GM18508 (cell line): ENCODE results near the gene SLC13A3.

Experiments
- ATAC-seq: cut with Tn5 transposase; IDR thresholded peaks from one replicate; pipeline ENCODE4 v1.9.1; 2021; ENCODE audit warnings: moderate number of reproducible peaks; ENCODE audit not compliant: insufficient read depth, unreplicated experiment

Gene SLC13A3

DNA sequence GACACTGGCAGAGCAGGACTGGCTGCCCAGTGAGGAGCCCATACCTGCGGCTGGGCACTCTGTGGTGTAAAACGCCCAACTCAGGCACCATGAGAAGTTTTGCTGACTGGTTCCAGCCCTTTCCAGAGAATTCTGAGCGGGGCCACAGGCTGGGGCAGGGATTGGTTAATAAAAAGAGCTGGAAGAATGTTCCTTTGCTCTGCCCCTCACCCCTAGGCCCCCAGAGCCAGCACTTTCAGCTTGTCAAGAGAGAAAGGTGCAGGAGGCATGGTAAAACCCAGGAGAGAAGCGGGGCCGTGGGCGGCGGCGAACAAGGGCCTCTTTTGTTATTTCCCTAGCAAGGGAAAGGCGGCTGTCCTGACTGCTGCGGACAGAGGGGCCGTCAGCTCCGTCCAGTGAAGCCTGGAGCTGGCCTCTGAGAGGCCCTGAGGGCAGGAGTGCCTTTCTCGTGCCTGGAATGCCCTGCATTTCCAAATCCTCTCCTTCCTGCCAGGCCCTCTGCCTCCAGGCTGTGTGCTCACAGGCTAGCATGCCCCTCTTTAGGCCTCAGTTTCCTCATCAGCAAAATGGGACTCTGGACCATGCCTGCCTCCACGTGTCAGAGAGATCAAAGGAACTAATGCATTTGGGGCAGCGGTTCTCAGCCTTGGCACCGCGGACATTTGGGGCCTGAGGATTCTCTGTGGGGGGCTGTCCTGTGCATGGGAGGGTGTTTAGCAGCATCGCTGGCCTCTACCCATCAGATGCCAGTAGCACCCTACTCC is 12.9 kb downstream of the SLC13A3 start:
- no peak for ATAC-seq

DNA sequence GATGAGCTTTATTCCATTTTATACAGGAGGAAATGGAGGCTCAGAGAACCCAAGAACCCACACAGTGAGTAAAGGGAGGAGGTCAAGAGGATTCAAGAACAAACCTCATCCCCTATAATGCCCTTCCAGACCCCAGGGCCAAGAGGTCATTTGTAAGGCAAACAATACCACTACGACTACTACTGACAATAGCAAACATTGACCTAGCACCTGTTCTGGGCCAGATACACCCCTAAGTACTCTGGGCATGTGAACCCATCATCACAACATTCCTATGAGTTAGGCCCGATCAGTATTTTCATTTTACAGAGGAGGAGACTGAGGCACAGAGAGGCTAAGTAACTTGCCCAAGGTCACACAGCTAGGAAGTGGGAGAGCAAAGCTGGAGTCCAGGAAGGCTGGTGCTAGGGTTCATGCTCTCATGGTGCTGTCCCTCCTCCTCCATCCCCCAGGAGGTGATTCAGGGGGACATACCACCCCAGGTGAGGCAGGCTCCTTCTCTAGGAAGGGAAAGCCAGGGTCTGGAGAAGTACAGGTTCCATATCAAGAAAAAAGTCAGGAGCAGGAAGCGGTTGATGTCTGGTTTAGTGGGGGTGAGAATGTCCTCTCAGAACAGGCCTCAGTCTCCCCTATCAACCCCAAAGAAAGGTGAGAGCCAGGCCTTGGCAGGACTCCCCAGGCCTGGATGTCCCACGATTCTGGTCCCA is 13.7 kb downstream of the SLC13A3 start:
- ATAC-seq, result no peak

DNA sequence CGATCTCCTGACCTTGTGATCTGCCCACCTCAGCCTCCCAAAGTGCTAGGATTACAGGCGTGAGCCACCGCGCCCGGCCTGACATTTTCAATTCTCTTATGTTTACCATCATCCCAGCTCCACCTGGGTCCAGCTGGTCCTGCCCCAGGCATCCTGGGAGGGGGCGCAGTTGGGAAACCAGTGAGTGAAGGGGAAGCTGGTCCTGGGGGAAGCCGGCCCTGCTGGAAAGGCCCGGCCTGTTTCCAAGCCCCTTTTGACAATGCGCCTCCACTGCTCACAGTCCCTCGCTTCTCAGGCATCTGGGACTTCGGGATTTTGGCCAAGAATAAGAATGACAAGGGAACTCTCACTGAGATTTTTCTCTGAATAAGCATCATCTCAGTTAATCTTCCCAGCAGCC is 14.2 kb downstream of the SLC13A3 start:
- no peak for ATAC-seq

DNA sequence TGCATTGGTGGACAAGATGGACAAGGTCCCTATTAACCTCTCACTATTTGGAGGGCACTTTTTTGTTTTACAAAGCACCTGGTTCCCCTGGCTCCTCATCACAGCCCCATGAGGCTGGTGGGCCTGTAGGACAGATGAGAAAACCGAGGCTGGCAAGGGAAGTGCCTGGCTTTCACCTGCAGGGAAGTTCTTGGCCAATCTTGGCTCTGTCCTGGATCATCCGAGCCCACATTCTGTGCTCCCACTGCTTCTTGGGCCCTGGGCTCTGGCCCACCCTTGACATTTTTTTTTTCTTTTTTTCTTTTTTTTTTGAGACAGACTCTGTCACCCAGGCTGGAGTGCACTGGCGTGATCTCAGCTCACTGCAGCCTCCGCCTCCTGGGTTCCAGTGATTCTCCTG is 14.7 kb downstream of the SLC13A3 start:
- no peak for ATAC-seq

DNA sequence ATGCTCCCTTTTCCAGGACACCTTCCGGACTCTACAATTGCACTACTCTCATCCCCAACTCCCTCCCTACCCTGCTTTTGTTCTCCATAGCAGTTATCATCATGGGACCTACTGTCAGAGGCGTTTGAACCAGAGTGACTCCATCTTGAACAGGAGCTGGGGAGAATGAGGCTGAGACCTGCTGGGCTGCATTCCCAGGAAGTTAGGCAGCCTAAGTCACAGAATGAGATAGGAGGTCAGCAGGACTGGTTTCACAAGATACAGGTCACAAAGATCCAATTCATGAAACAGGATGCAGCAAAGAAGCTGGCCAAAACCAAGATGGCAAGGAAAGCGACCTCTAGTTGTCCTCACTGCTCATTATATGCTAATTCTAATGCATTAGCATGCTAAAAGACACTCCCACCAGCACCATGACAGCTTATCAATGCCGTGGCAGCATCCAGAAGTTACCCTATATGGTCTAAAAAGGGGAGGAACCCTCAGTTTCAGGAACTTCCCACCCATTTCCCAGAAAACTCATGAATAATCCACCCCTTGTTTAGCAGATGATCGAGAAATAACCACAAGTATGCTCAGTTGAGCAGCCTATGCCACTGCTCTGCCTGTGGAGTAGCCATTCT is 15.6 kb downstream of the SLC13A3 start:
- no peak for ATAC-seq

DNA sequence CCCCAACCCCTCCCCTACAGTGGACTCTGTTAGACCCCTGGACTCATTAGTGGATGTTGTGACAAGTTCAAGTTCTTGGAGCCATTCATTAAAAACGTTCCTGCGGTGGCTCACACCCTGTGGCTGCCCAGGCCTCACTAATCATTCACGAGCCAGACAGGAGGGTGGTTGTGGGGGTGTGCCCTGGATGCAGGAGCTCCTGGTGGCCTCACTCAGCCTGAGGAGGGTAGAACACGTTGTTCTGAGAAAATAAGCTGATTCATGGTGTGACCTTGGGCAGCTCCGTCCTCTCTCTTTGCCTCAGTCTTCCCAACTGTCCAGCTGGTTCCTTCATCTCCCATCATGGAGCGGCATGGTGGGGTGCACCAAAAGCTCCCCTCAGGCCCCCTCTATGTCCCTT is 16.7 kb downstream of the SLC13A3 start:
- no peak for ATAC-seq

DNA sequence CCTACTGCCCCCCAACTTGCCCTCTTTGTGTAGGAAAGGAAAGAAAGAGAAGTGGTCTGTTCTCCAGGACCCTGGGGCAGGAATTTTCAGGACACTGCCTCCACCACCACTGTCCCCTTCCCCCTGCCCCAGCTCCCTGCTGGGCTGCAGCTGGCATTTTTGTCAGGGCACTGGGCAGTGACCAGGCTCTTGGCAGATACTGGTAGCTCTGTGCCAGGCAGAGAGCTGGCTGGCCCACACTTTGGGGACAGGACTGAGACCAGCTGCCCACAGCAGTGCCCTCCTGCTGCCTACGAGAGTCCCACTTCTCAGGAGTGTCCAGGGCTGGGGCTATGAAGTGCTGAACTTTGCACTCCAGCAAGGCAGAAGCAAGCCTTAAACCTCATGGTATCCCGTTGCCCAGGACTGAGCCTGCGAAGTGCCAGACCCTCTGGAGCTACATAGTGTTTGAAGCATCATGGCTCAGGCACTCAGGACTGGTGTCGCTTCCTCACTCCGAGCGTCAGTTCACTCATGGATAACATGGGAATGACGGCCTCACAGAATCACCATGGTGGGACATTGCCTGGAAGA is 19.3 kb downstream of the SLC13A3 start:
- no peak for ATAC-seq

DNA sequence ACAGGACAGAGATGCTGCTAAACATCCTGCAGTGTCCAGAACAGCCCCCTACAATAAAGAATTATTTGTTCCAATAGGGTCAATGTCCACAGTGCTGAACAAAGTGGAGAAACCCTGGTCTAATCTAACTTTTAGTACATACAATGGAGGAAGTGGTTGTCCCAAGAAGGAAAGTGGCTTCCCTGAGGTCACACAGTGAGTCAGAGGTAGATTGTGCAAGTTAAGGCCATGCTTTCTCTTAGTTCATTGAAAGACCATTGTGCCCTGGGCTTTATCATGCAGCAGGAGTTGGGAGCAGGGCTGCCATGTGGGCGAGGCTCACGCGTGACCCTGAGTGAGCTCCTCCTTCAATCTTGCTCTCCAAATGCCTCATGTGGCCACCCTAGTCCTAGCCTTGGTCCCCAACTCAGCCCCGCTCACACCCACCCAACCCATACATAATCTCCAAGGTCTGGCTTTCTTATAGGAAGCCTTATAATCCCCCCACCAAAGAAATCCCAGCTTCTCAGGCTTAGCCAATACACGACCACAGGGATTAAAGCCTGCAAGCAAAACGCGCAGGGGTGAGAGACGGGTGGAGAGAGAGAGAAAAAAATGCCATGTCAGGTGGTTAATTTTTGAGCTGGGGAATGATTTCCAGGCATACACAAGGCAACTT is 19.9 kb downstream of the SLC13A3 start:
- no peak for ATAC-seq

DNA sequence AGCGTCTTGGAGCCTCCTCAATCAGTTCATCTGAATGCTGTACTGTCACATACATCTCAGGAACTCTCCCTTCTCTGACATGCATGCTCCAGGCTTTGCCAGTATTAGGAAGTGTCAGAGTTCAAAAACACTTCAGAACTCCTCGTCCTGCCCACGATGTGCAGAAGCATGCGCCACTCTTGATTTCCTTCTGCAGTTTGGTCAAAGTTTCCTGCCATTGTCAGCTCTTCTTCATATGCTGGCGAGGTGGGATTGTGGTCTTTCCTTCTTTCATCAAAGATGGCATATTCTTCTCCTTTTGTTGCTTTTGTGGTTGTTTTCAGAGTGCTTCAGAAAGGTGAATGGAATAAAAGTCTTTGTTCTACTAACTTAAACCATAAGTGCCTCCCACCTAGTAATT is 21.0 kb downstream of the SLC13A3 start:
- no peak for ATAC-seq

DNA sequence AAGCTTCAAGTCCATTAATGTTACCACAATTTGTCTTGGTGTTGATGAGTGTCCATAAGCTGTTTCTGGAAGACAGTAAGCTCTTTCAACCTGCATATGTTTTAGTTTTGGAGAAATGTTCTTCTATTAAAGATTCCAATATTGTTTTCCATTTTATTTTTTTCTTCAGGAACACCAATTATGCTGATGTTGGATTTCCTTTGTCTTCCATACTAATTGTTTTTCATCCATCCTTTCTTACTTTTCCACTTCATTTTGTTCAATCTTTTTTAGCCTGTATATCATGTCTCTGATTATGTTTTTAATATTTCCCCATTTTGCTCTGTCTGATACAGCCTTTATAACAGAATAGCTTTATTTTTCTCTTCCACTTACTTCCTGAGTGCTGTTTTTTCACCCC is 21.9 kb downstream of the SLC13A3 start:
- no peak for ATAC-seq

DNA sequence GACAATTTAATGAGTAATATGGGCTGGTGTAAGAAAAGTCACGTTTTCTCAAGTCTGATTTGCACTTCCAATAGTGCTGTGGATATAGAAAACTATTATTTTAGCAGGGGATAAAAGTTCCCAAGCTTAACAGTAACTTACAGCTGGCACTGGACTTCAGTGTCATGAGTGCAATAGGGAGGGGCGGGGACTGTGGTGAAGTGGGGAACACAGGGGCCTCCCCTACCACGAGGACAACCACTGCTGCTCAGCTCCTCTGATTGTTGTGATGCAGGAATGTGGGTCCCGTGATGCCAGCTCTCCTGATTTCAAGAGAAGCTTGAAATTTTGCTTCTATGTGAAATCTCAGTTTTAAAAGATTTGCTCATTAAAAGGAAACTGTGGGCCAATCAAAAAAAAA is 24.0 kb downstream of the SLC13A3 start:
- ATAC-seq, result no peak

DNA sequence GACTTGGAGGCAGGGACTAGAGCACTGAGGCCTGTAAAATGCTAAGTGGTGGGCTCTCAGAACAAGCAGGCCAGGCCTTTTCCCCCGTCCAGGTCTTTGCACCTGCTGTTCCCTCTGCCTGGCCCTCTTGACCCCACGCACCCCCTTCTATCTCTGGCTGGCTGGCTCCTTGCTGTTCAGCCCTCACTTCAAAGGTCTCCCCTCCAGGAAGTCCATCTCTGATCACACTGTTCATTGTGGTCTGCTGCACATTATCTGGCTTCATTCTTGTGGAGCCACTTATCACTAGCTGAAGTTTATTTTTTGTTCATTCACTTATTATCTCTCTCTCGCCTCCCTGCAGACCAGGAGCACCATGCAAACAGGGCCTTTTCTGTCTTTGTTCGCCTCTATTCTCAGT is 24.5 kb downstream of the SLC13A3 start:
- ATAC-seq, result no peak

DNA sequence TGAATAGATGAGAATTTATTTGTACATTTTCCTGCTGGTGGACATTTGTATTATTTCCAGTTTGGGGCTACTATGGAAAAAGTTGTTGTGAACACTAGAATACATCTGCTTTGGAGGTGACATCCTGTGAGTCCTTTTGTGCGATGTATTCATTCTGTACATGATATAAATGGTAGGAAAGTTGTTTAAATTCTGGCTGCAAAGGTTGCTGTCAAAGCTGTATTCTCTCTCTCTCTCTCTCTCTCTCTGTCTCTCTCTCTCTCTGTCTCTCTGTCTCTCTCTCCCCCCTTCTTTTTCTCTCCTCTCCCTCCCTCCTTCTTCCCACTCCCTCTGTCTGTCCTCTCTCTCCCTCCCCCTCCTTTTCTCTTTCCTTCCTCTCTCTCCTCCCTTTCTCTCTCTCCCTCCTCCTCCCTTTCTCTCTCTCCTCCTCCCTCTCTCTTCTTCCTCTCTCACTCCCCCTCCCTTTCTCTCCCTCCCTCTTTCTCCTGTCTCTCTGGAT is 25.3 kb downstream of the SLC13A3 start:
- no peak for ATAC-seq

DNA sequence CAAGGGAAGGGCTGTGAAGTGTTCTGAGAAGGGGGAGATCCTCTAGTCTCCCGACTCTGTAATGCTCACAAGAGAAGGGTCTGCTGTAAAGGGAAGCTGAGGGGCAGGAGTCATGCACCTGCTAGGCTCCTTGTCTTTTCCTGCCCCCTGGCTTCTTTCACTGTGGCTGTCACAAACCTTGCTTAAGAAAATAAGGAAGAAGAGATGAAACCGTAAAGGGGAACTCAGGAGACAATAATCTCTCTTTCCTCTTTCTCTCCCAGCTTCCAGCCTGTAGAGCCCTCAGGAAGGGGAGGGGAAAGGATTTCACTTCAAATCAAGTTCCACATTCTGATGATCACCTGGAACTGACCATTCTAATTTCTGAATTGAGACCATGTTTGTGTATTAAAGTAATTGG is 26.3 kb downstream of the SLC13A3 start:
- ATAC-seq, result no peak

DNA sequence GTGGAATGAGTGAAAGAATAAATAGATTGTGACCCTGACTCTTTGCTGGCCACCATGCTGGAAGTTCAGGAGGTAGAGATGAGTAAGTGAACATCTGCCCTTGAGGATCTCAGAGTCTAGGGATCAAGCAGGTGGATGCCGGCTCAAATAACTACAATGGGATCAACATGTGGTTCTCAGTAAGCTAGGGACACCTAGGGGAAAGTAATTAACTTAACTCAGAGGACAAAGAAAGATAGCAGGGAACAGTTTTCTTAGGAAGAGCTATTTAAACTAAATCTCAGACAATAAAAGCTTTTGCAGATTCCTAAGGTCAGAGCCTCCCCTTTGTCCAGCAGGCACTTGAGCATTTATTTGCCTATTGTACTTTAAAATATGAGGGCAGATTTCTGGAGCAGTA is 29.1 kb downstream of the SLC13A3 start:
- no peak for ATAC-seq

DNA sequence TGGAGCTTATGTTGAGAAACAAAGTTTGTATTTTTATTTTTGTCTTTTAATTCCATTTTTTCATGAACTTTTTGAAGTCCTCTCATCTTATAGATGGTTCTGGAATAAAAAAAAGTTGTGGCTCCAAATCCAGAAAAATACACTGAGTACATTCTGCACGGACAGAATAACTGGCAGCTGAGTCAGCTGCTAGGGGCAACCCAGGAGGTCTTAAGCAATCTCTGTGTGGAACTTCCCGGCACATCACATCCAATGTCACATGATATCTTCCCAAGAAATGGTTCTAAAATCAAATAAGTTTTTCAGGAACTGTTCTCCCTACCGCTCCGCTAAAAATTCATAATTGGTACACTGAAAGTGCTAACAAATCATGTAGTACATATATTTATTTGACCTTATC is 29.8 kb downstream of the SLC13A3 start:
- no peak for ATAC-seq

DNA sequence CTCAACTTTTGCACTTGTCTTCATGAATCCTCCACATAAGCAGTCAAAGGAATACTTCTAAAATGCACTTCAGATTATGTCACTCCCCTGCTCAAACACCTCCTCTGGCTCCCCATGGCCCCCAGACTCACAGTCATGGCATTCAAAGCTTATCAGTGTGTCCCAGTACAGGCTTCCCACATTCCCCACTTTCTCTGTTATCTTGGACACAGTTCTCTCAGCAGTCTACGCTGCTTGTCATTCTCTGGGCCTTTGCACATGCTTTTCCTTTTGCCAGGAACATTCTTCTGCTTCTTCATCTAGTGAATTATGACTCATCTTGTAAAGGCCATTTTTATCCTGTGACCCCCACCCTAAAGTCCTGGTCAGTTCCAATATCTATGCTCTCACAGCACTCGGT is 31.8 kb downstream of the SLC13A3 start:
- no peak for ATAC-seq

DNA sequence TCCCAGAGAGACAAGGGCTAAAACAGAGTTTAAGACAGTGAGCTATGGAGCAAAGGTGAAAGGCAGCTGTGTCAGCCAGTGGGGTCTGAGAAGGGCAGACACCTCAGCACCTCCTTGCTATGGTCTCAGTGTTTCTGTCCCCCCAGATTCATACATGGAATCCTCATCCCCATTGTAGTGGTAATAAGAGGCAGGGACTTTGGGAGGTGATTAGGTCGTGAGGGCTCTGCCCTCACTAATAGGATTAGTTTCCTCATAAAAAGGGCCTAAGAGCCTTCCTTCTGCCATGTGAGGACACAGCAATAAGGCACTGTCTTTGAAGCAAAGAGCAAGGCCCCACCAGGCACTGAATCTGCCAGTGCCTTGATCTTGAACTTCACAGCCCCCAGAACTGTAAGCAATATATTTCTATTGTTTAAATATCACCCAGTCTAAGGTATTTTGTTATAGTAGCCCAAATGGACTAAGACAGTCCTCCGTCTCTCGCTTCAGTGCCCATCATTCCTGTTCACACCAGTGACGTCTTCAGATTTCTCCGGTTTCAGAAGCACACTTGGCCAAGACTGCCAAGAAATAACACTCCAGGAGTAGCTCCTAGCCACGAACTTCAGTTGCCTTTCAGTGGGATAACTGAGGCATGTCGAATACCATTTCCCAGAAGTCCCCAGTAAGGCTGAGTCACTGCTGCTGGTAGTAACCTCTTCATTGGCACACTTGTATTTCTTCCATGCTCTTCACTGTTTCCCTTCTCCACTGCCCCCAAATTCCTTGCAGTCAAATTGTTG is 32.8 kb downstream of the SLC13A3 start:
- ATAC-seq, result no peak

DNA sequence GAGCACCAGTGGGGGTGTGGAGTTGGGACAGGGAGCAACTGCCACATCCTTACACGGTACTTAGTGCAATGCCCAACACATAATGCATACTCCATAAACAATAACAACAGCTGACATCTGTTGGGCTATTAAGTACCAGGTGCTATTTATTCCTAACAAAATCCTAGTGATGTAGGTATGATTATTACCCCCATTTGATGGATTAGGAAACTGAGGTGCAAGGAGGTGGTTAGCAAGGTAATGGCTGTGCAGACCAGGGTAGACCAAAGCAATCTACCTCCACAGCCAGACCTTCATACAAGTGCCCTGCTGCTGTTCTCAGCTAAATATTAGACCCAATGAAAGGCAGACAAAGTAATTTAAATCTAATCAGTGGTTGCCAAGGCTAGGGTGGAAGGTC is 36.8 kb downstream of the SLC13A3 start:
- no peak for ATAC-seq

DNA sequence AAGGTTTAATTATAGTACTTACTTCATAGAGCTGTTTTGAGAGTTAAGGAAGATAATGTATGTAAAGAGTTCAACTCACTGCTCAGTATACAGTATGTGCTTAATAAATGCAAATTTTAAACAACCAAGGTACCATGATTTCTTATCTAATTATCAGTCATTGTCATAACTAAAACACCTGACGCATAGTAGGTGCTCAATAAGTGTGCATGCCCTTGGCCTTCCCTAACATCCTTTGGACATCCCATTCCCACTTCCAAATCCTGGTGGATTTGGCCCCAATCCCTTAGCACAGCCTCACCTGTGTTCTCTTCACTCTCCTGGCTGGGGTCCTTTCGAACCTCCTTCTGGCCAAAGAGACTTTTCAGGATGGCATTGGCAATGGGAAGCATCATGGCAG is 41.1 kb downstream of the SLC13A3 start:
- ATAC-seq, result no peak
